GM21737 (cell line): ENCODE data around the gene RASSF3.
"Not testable (repeated sequence)": the region's sequence is repeated elsewhere in the genome, so short reads cannot be mapped to it uniquely, and the experiment has no call there.

Experiments
- ATAC-seq: cut with Tn5 transposase; IDR thresholded peaks from one replicate; pipeline ENCODE4 v1.9.1; 2021; ENCODE audit warnings: mild to moderate bottlenecking, moderate library complexity; ENCODE audit not compliant: unreplicated experiment

Gene RASSF3

GRCh38 chr12:64610079-64610659 is at the start of gene RASSF3:
Gene RASSF3, plus strand, starts transcription at chr12:64610495. Its CDS starts 138 bp downstream, at chr12:64610633.
- ATAC-seq, result peak; percentile 54

DNA sequence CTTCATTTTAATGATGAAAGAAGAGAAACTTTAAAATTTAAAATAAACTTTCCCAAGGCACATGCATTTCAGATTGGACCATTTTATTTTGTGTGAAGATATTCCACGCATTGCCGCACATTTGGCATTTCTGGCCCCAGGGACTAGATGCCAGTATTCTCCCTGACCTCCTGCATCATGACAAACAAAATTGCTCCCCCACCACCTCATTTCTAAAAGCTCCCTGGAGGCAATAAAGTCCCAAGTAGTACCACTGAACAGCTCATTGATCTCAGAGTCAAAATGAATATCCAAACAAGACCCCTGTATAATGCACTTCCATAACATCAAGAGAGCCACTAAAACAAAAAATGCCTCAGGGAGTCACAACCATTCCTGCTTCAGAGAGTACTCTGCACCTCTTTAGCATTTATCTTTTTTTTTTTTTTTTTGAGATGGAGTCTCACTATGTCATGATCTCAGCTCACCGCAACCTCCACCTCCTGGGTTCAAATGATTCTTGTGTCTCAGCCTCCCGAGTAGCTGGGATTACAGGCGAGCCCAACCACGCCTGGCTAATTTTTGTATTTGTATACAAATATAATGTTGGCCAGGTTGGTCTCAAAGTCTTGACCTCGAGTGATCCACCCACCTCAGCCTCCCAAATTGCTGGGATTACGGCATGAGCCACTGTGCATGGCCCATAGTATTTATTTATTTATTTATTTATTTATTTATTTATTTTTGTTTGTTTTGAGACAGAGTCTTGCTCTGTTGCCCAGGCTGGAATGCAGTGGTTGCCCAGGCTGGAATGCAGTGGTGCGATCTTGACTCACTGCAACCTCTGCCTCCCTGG is 48.8 kb upstream of the RASSF3 start:
- no peak for ATAC-seq

GRCh38 chr12:64566122-64566521 is 44.2 kb upstream of the RASSF3 start:
- no peak for ATAC-seq

DNA sequence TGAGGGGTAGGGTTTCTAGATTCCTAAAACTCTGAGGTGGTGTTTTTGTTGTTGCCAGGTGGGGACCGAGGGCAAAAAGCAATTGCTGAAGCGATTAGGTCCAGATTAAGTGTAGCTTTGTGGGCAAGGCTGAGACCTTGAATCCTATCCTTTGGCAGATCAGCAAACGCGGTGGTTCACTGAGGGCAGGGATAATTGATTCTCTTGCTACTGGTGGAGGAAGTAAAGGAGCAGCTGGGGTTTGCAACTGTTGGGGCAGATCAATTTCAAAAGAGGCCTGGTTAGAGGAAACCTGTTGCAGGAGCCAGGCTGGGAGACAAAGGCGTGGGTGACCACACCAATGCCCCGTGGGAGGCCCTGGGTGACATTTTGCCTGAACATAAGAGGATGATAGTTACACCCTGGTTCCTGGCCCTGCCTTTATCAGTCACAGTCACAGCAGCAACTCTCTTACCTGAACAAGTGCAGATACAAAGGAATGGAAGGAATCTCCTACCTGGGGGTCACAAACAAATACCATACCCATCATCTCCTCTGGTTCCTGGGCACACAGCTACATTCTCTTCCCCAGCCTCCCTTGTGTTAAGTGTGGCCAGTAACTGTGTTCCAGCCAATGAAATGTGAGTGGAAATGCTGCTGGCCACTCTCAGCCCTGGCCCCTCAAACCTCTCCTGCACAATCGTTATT is 43.3 kb upstream of the RASSF3 start:
- no peak for ATAC-seq

GRCh38 chr12:64567570-64567969 is 42.7 kb upstream of the RASSF3 start:
- ATAC-seq, result no peak

DNA sequence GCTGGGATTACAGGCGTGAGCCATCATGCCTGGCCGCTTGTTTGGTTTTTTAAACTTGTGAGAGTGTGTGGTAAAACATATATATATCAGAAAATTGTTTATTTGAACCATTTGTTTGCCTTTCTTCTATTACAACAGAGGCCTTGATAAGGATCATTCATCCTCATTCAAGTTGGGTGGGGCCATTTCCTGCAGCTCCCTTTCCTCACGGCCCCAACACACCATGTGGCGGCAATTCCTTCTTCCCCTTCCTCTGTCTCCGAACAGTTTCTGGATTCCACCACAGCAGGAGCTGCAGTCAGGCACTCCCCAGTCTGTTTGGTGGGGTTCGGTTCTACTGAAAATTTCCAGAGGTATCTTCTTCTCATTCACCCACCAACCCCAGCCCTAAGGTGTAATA is 42.0 kb upstream of the RASSF3 start:
- ATAC-seq, result no peak

GRCh38 chr12:64569923-64570691 is 40.2 kb upstream of the RASSF3 start:
- no peak for ATAC-seq

- ATAC-seq, result no peak
Measured at GRCh38 chr12:64571411-64571810, 38.9 kb upstream of the RASSF3 start.

GRCh38 chr12:64572241-64572640 is 38.1 kb upstream of the RASSF3 start:
- ATAC-seq, result no peak

DNA sequence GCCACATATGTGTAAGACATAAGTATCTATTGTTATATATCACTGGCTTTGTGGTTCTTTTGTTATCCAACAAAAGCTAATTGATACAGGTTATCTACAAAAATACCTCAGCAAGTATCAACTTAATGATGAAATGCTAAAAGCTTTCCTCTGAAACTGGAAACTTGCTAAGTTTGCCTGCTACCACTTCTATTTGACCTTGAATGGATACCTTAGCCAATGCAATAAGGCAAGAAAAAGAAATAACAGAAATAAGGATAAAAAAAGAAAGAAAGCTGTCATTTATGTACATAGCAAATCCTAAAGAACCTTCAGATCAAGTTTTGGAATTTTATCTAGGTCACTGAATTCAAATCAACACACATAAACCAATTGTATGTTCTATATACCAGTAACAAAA is 35.5 kb upstream of the RASSF3 start:
- ATAC-seq, result no peak

GRCh38 chr12:64577046-64577445 is 33.2 kb upstream of the RASSF3 start:
- no peak for ATAC-seq

GRCh38 chr12:64578566-64578965 is 31.7 kb upstream of the RASSF3 start:
- no peak for ATAC-seq

- ATAC-seq, result no peak
Measured at GRCh38 chr12:64580681-64581080, 29.6 kb upstream of the RASSF3 start.

- no peak for ATAC-seq
Measured at GRCh38 chr12:64582114-64582513, 28.2 kb upstream of the RASSF3 start.

DNA sequence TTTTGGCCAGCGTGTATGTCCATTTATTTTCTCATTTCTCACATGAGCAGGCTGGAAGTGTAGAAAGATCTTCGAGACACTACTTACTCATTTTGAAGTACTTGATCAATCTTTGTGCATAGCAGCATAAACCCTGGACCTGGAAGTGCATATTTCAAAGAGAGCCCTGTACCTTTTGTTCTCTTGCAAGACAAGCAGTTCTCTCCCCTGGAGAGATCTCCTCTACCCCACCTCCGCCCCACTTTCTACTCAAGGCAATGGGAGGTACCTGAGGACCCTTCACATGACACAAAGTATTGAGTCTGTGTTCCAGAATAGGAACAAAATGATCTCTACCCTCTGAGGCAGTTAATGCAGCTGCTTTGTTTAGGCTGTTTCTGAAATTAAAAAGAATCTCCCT is 27.4 kb upstream of the RASSF3 start:
- ATAC-seq, result no peak

DNA sequence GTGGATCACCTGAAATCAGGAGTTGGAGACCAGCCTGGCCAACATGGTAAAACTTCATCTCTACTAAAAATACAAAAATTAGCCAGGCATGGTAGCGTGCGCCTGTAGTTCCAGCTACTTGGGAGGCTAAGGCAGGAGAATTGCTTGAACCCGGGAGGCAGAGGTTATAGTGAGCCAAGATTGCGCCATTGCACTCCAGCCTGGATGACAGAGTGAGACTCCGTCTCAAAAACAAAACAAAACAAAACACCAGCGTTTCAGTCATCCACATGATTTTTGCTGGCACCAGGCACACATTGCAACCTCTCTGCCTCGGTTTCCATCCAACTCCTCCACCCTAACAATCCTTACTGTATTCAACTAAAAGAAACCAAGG is 26.9 kb upstream of the RASSF3 start:
- ATAC-seq, result not testable (repeated sequence)

DNA sequence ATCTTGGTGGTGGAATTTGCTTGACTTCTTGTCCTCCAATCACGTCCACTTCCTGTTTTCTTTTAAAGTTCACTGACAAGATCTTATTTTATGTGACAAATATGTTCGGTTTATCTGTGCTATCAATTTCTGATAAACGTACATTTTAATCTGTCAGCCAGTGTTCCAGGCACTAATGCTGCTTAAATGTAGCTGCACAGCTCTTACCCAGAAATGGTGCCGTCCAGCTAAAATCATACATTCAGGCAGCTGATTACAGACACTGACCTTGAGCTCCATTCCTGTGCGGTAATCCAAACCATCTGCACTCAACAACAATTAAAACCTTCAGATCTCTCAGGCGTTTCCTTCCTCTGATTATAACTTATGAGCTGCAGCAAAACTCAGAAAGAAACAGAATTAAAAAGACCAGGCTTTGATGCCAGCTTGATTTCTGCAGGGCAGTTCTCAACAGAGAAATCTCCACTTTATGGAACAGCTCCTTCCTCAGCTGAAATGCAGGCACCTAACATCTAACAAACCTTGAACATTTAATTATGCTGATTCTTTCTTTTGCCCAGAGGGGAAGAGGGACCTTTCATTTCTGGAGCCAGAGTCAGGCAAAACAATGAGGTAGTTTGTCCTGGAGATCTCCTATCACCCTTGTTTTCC is 26.4 kb upstream of the RASSF3 start:
- no peak for ATAC-seq

GRCh38 chr12:64585104-64585503 is 25.2 kb upstream of the RASSF3 start:
- no peak for ATAC-seq

- ATAC-seq, result no peak
Measured at GRCh38 chr12:64587447-64587846, 22.8 kb upstream of the RASSF3 start.

DNA sequence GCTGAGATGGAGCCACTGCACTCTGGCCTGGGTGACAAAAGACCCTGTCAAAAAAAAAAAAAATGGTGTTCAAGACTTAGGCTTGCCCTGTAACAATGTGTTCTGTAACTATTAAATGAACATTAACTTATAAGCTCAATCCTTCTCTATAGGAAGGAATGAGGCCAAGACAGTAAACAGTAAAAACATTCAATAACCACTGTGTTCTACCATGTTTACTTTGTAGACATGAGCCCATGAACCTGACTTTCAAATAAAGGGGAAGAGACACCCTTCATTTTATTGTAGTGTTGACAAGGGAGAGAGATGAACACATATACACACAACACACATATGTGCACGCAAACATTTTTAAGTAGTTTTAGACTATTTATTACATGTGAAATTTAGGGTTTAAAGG is 20.1 kb upstream of the RASSF3 start:
- no peak for ATAC-seq
